Activated CD4-positive, alpha-beta T cell treated with anti-CD3 and anti-CD28 coated beads, Interleukin-2, amount 10 ng/mL, durations not matched to agents 24 days and 14 days (primary cell): ENCODE data around the gene MGLL. TPM values are rescaled to one million over a fixed set of nuclear protein-coding genes. Genes with fewer than 3 reads are reported as not detected.
A peak's percentile ranks its signal among the peaks of the same experiment; 100 is the strongest.

Experiments
- DNase-seq: peaks from one replicate; pipeline ENCODE4 v3.0.0; 2022
- H3K27ac Mint-ChIP-seq: one replicate; pipeline ENCODE4 v1.8.0; 2022; ENCODE audit warnings: mild to moderate bottlenecking, mixed read lengths
- H3K27me3 Mint-ChIP-seq: one replicate; pipeline ENCODE4 v1.8.0; 2022; ENCODE audit warnings: mixed read lengths
- H3K36me3 Mint-ChIP-seq: one replicate; pipeline ENCODE4 v1.8.0; 2022; ENCODE audit warnings: low read depth, mild to moderate bottlenecking, mixed read lengths
- H3K4me1 Mint-ChIP-seq: one replicate; pipeline ENCODE4 v1.8.0; 2021; ENCODE audit warnings: mixed read lengths
- H3K4me3 Mint-ChIP-seq: one replicate; pipeline ENCODE4 v1.8.0; 2022; ENCODE audit warnings: mild to moderate bottlenecking, moderate library complexity, mixed read lengths
- H3K9me3 Mint-ChIP-seq: one replicate; pipeline ENCODE4 v1.8.0; 2021; ENCODE audit warnings: mixed read lengths
- intact Hi-C: fragments of 100-400 bp; cut with micrococcal nuclease; formaldehyde crosslinking; loops from one replicate; pipeline ENCODE4 v1.15.1; 2023
- total RNA-seq: library from RNA; stranded (reverse); gene quantifications from 2 replicates; pipeline ENCODE4 v1.2.3, GENCODE V29; 2022

MGLL gene
- total RNA-seq, 1 donor from 2014 or later: 2.3 TPM

DNA sequence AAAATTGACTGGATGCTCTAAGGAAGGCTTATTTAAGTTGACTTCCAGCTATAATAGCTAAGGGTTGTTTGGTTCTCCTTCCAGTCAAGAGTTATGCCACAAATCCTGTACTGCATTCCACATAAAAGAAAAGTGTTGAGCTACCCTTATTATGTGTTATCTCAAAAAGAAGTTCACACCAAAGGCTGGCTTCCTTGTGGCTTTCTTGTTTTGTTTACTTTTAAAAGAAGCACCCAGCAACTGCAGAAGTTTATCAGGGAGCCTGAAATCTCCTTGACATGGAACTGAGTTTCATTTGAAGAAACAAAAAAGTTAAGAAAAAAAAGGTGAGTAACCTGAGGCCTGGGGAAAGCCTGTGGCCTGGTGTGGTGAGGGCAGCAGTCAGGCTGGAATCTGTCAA is 10.2 kb downstream of the MGLL start:
- H3K27me3 Mint-ChIP-seq: peaks cover 26% of the 10 kb centered on the region
- intact Hi-C loops: no loop called here
- no peak overlapping the region for H3K27ac Mint-ChIP-seq
- H3K4me1 Mint-ChIP-seq: no peaks in the 10 kb centered on the region
- no peaks in the 10 kb centered on the region for H3K9me3 Mint-ChIP-seq
- no peak overlapping the region for H3K4me3 Mint-ChIP-seq
- no peak for DNase-seq
- no peaks in the 10 kb centered on the region for H3K36me3 Mint-ChIP-seq

- Mint-ChIP-seq H3K27ac (no peak overlapping the region), H3K9me3 (no peaks in the 10 kb centered on the region), H3K4me1 (peaks cover 2% of the 10 kb centered on the region), H3K27me3 (peaks cover 26% of the 10 kb centered on the region), H3K36me3 (no peaks in the 10 kb centered on the region), H3K4me3 (no peak overlapping the region)
- intact Hi-C loops: no loop called here
- no peak for DNase-seq
Measured at GRCh38 chr3:127811717-127812116, 10.6 kb downstream of the MGLL start.

GRCh38 chr3:127809611-127810010 is 12.7 kb downstream of the MGLL start:
- DNase-seq: no peak

GRCh38 chr3:127809211-127809610 is 13.1 kb downstream of the MGLL start:
- no peak for DNase-seq
- H3K9me3 Mint-ChIP-seq: peaks cover 5% of the 10 kb centered on the region
- intact Hi-C loops: loop anchor here (10.0 kb wide), 1 partner anchor 54 kb away; no protein-coding TSS in a partner anchor
- no peaks in the 10 kb centered on the region for H3K36me3 Mint-ChIP-seq
- H3K27me3 Mint-ChIP-seq: peaks cover 23% of the 10 kb centered on the region
- H3K4me1 Mint-ChIP-seq: peaks cover 6% of the 10 kb centered on the region
- no peak overlapping the region for H3K27ac Mint-ChIP-seq
- no peak overlapping the region for H3K4me3 Mint-ChIP-seq

More at GRCh38 chr3:127809611-127810010, 12.7 kb downstream of the MGLL start:
- peaks cover 6% of the 10 kb centered on the region for H3K4me1 Mint-ChIP-seq
- no peak overlapping the region for H3K27ac Mint-ChIP-seq
- H3K36me3 Mint-ChIP-seq: no peaks in the 10 kb centered on the region
- intact Hi-C loops: loop anchor here (10.0 kb wide), 1 partner anchor 55 kb away; no protein-coding TSS in a partner anchor
- H3K9me3 Mint-ChIP-seq: peaks cover 5% of the 10 kb centered on the region
- H3K4me3 Mint-ChIP-seq: no peak overlapping the region
- peaks cover 23% of the 10 kb centered on the region for H3K27me3 Mint-ChIP-seq

DNA sequence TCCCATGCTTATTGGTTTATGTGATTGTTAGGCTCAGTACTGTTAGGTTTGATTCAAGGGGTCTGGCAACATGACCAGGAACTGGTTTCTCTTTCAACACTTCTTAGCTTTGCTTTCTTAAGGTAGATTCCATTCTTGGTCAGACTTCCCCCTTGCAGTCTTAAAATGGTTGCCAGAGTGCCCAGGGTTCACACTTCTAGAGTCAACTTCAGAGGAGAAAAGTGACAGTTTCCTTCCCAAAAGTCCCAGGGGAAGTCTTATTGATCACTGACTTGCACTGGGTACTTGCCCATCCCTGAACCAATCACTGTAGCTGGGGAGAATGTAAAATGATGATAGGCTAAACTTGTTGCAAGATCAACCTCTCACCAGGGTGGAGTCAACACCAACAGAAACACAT is 14.1 kb downstream of the MGLL start:
- peaks cover 6% of the 10 kb centered on the region for H3K4me1 Mint-ChIP-seq
- DNase-seq: no peak
- H3K27ac Mint-ChIP-seq: no peak overlapping the region
- peaks cover 5% of the 10 kb centered on the region for H3K9me3 Mint-ChIP-seq
- H3K36me3 Mint-ChIP-seq: no peaks in the 10 kb centered on the region
- peaks cover 17% of the 10 kb centered on the region for H3K27me3 Mint-ChIP-seq
- H3K4me3 Mint-ChIP-seq: no peak overlapping the region
- intact Hi-C loops: loop anchor here (10.0 kb wide), 1 partner anchor 53 kb away; no protein-coding TSS in a partner anchor

DNA sequence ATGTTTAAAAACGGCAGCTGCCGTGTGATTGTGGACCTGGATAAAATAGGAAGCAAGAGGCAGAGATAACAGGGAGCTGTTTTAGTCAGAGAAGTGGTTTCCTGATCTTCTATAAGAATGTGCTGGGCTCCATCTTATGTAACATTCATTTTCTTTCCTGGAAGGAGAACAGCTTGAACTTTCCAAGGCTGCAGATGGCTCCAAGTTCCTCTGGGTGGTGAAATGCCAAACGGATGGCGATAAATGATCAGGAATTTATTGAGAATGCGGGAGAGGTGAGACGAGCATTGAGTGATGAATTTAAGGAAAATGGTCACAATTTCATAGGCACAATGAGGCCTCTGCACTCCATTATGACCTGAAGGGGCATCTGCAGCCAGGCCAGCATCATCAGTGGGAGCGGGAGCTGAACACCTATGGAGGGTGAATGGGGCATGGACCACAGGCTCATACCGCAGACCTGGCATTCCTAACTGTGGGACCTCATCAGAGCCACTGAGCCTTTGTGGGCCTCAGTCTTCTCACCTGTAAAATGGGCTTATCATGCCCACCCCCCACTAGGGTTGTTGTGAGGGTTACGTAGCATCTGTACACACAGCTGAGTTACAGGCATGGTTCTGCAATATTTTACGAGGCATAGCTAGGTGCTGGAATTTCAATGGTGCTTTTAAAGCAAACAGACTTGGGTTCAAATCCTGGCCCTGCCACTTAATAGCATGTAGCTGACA is 17.1 kb downstream of the MGLL start:
- H3K36me3 Mint-ChIP-seq: no peaks in the 10 kb centered on the region
- H3K27ac Mint-ChIP-seq: no peak overlapping the region

GRCh38 chr3:127804141-127804540 is 18.2 kb downstream of the MGLL start:
- no peak for DNase-seq
- Mint-ChIP-seq H3K4me1 (peaks cover 16% of the 10 kb centered on the region), H3K4me3 (no peak overlapping the region), H3K27me3 (peaks cover 2% of the 10 kb centered on the region), H3K36me3 (no peaks in the 10 kb centered on the region), H3K9me3 (peaks cover 5% of the 10 kb centered on the region), H3K27ac (no peak overlapping the region)
- intact Hi-C loops: loop anchor here (10.0 kb wide), 1 partner anchor 49 kb away; no protein-coding TSS in a partner anchor

More for the DNA sequence above, 17.1 kb downstream of the MGLL start:
- H3K27me3 Mint-ChIP-seq: peaks cover 3% of the 10 kb centered on the region
- intact Hi-C loops: loop anchor here (10.0 kb wide), 1 partner anchor 50 kb away; no protein-coding TSS in a partner anchor
- H3K4me1 Mint-ChIP-seq: peaks cover 12% of the 10 kb centered on the region
- peaks cover 5% of the 10 kb centered on the region for H3K9me3 Mint-ChIP-seq
- DNase-seq: no peak
- H3K4me3 Mint-ChIP-seq: no peak overlapping the region

- Mint-ChIP-seq H3K4me1 (peaks cover 16% of the 10 kb centered on the region), H3K27me3 (peaks cover under 1% of the 10 kb centered on the region), H3K9me3 (peaks cover 5% of the 10 kb centered on the region), H3K27ac (no peak overlapping the region), H3K4me3 (no peak overlapping the region), H3K36me3 (no peaks in the 10 kb centered on the region)
- DNase-seq: no peak
- intact Hi-C loops: loop anchor here (10.0 kb wide), 1 partner anchor 49 kb away; no protein-coding TSS in a partner anchor
Measured at GRCh38 chr3:127803619-127804018, 18.7 kb downstream of the MGLL start.

- no peaks in the 10 kb centered on the region for H3K27me3 Mint-ChIP-seq
- peaks cover 16% of the 10 kb centered on the region for H3K4me1 Mint-ChIP-seq
- no peak for DNase-seq
- H3K27ac Mint-ChIP-seq: no peak overlapping the region
- peaks cover 5% of the 10 kb centered on the region for H3K9me3 Mint-ChIP-seq
- intact Hi-C loops: loop anchor here (10.0 kb wide), 1 partner anchor 48 kb away; no protein-coding TSS in a partner anchor
- no peak overlapping the region for H3K4me3 Mint-ChIP-seq
- H3K36me3 Mint-ChIP-seq: no peaks in the 10 kb centered on the region
Measured at GRCh38 chr3:127802606-127803005, 19.7 kb downstream of the MGLL start.

DNA sequence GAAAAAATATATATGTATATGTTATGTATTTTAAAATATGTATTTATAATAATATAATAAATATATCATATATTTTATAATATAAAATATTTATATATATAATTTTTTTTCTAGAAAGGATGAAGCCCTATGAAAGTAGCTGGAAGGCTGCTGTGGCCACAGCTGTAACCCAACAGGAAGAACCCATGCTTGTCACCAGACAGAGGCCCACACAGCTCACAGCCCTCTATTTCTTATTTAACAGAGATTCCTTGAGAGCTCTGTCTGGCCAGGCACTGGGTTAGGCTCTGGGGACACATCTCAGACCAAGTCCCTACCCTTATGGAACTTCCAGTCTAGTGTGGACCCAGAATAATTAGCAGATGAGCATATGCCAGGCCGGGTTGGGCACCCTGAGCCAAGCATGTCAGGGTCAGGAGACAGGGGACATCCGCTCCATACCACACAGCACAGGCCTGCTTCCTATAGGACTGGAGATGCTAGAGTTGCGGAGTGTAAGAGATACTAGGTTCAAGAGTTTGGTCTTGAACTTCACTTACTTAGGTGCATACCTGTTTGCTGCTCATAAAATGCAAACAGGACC is 20.5 kb downstream of the MGLL start:
- Mint-ChIP-seq H3K36me3 (no peaks in the 10 kb centered on the region), H3K4me3 (no peak overlapping the region), H3K27me3 (no peaks in the 10 kb centered on the region), H3K27ac (no peak overlapping the region), H3K9me3 (peaks cover 5% of the 10 kb centered on the region), H3K4me1 (peaks cover 15% of the 10 kb centered on the region)
- intact Hi-C loops: loop anchor here (10.0 kb wide), 1 partner anchor 47 kb away; no protein-coding TSS in a partner anchor
- DNase-seq: no peak

GRCh38 chr3:127800508-127800907 is 21.8 kb downstream of the MGLL start:
- H3K4me3 Mint-ChIP-seq: peak overlapping the region; percentile 41
- peak overlapping the region; percentile 85 for H3K27ac Mint-ChIP-seq
- H3K27me3 Mint-ChIP-seq: no peaks in the 10 kb centered on the region
- DNase-seq: peak; percentile 74
- H3K4me1 Mint-ChIP-seq: peaks cover 10% of the 10 kb centered on the region
- H3K36me3 Mint-ChIP-seq: no peaks in the 10 kb centered on the region
- H3K9me3 Mint-ChIP-seq: no peaks in the 10 kb centered on the region
- intact Hi-C loops: loop anchor here (10.0 kb wide), 1 partner anchor 46 kb away; no protein-coding TSS in a partner anchor

- H3K9me3 Mint-ChIP-seq: peaks cover 4% of the 10 kb centered on the region
- no peaks in the 10 kb centered on the region for H3K27me3 Mint-ChIP-seq
- no peaks in the 10 kb centered on the region for H3K36me3 Mint-ChIP-seq
- peak overlapping the region; percentile 38 for H3K27ac Mint-ChIP-seq
- H3K4me1 Mint-ChIP-seq: peaks cover 10% of the 10 kb centered on the region
- DNase-seq: no peak
- intact Hi-C loops: loop anchor here (10.0 kb wide), 1 partner anchor 45 kb away; no protein-coding TSS in a partner anchor
- no peak overlapping the region for H3K4me3 Mint-ChIP-seq
Measured at GRCh38 chr3:127799476-127800222, 22.7 kb downstream of the MGLL start.

DNA sequence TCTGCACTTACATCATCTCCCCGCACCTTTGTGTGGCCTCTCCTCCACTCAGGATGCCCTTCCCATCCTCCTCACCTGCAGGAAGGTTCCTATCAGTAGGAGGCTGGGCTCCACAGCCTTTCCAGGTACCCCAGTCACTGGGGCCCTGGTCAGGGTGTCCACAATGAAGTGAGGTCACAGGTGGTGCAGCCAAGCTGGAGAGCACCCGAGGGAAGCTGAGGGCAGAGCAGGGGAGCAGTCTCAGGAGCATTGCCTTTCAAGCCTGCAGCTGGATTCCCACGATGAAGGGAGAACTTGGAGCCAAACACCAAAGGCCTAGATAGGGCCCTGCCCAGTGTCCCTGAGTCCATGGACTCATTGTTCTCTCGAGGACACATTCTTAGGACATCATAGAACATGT is 23.6 kb downstream of the MGLL start:
- no peak for DNase-seq
- H3K36me3 Mint-ChIP-seq: no peaks in the 10 kb centered on the region
- intact Hi-C loops: no loop called here
- no peak overlapping the region for H3K4me3 Mint-ChIP-seq
- H3K4me1 Mint-ChIP-seq: peaks cover 10% of the 10 kb centered on the region
- H3K27ac Mint-ChIP-seq: no peak overlapping the region
- peaks cover 7% of the 10 kb centered on the region for H3K9me3 Mint-ChIP-seq
- H3K27me3 Mint-ChIP-seq: no peaks in the 10 kb centered on the region

- Mint-ChIP-seq H3K27ac (no peak overlapping the region), H3K9me3 (peaks cover 7% of the 10 kb centered on the region), H3K36me3 (no peaks in the 10 kb centered on the region), H3K4me1 (peaks cover 10% of the 10 kb centered on the region), H3K4me3 (no peak overlapping the region), H3K27me3 (peaks cover 4% of the 10 kb centered on the region)
- intact Hi-C loops: no loop called here
- no peak for DNase-seq
Measured at GRCh38 chr3:127796831-127797150, 25.5 kb downstream of the MGLL start.
